NB4 (cell line): Measurements from ENCODE around the gene KCTD13.

Experiments used
- POLR2A ChIP-seq: IDR thresholded peaks from 2 replicates; pipeline ENCODE4 v1.6.1; 2011; ENCODE audit warnings: mild to moderate bottlenecking; ENCODE audit not compliant: insufficient read length; ENCODE audit errors: extremely low read depth
- TF ChIP-seq, protein P1 (sequence below): IDR thresholded peaks from one replicate; pipeline ENCODE4 v1.5.1; 2012; ENCODE audit warnings: low read depth, low read length
- TF ChIP-seq, protein P2 (sequence below): IDR thresholded peaks from 2 replicates; pipeline ENCODE4 v1.6.1; 2011; ENCODE audit warnings: low read depth, low read length

DNA sequence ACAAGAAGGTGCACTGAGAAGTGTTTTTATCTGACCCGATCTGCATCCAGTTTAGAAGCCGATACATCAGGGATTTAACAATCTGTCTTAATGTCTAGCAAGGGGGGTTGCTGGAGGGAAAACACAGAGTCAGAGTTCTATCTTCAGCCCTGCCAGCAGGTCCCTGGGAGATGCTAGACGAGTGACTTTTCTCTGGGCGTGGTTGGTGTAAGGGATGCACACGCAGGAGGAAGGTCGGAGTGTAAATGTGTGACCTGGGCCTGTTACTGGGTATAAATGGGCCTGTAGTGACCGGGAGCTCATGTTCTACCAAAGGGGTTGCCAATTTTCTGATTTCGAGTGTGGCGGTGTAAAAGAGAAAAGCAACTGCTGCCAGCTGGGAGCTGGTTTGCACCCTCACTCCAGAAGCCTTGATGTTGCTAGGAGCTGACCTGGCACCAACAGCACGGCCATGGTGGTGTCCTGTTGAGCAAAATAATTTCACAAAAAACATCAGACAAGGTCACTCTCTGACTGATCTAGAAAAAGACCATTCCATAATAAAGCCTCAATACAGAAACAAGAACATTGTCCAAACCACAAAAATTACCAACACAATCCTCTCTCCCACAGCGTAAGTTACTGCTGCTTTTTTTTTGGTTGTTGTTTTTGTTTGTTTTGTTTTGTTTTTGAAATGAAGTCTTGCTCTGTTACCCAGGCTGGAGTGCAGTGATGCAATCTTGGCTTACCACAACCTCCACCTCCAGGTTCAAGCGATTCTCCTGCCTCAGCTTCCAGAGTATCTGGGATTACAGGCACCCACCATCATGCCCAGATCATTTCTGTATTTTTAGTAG is 1.3 kb upstream of the KCTD13 start:
- TF ChIP-seq POLR2A: no peak
- TF ChIP-seq, protein P1, sequence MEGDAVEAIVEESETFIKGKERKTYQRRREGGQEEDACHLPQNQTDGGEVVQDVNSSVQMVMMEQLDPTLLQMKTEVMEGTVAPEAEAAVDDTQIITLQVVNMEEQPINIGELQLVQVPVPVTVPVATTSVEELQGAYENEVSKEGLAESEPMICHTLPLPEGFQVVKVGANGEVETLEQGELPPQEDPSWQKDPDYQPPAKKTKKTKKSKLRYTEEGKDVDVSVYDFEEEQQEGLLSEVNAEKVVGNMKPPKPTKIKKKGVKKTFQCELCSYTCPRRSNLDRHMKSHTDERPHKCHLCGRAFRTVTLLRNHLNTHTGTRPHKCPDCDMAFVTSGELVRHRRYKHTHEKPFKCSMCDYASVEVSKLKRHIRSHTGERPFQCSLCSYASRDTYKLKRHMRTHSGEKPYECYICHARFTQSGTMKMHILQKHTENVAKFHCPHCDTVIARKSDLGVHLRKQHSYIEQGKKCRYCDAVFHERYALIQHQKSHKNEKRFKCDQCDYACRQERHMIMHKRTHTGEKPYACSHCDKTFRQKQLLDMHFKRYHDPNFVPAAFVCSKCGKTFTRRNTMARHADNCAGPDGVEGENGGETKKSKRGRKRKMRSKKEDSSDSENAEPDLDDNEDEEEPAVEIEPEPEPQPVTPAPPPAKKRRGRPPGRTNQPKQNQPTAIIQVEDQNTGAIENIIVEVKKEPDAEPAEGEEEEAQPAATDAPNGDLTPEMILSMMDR: no peak
- TF ChIP-seq, protein P2, sequence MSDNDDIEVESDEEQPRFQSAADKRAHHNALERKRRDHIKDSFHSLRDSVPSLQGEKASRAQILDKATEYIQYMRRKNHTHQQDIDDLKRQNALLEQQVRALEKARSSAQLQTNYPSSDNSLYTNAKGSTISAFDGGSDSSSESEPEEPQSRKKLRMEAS: no peak
